GM19035 (cell line): ENCODE measurements around the gene DYSF.

Source experiments
- ATAC-seq: cut with Tn5 transposase; IDR thresholded peaks from one replicate; pipeline ENCODE4 v1.9.1; 2021; ENCODE audit not compliant: unreplicated experiment

Gene DYSF

GRCh38 chr2:71702071-71702970, 249.0 kb downstream of the DYSF start:
- no peak for ATAC-seq

- no peak for ATAC-seq
Measured at GRCh38 chr2:71702971-71703898, 249.9 kb downstream of the DYSF start.

GRCh38 chr2:71704131-71704561, 250.8 kb downstream of the DYSF start:
- no peak for ATAC-seq

- no peak for ATAC-seq
Measured at GRCh38 chr2:71704688-71705087, 251.3 kb downstream of the DYSF start.

GRCh38 chr2:71705171-71705960, 252.0 kb downstream of the DYSF start:
- no peak for ATAC-seq

GRCh38 chr2:71706121-71706520, 252.8 kb downstream of the DYSF start:
- ATAC-seq = no peak

GRCh38 chr2:71706836-71707235, 253.5 kb downstream of the DYSF start:
- no peak for ATAC-seq

GRCh38 chr2:71710367-71711132, 257.2 kb downstream of the DYSF start:
- no peak for ATAC-seq

- ATAC-seq = no peak
Measured at GRCh38 chr2:71711133-71711855, 257.9 kb downstream of the DYSF start.

- no peak for ATAC-seq
Measured at GRCh38 chr2:71712158-71712818, 258.9 kb downstream of the DYSF start.

- ATAC-seq = no peak
Measured at GRCh38 chr2:71713581-71714580, 260.5 kb downstream of the DYSF start.

- ATAC-seq = no peak
Measured at GRCh38 chr2:71714601-71715240, 261.4 kb downstream of the DYSF start.

- ATAC-seq = no peak
Measured at GRCh38 chr2:71715241-71715750, 261.9 kb downstream of the DYSF start.

GRCh38 chr2:71715951-71716696, 262.8 kb downstream of the DYSF start:
- no peak for ATAC-seq

- no peak for ATAC-seq
Measured at GRCh38 chr2:71716697-71717624, 263.6 kb downstream of the DYSF start.
